HL-60/S4 treated with retinoic acid at 250 ng/mL for 4 days and 3 days (cell line): Measurements from ENCODE around the gene CDAN1.
"Not testable (repeated sequence)": the region's sequence is repeated elsewhere in the genome, so short reads cannot be mapped to it uniquely, and the experiment has no call there.

Source experiments
- in situ Hi-C: fragments of 300-500 bp; cut with MboI; formaldehyde crosslinking; loops from 2 replicates; pipeline ENCODE4 v1.7.0; 2022; ENCODE audit warnings: low sequenced_read_pairs

CDAN1 gene

GRCh38 chr15:42712584-42712983 is 24.3 kb downstream of the CDAN1 start:
- in situ Hi-C loops, result loop anchor here (10.0 kb wide), 1 partner anchor 212 kb away; the partner anchor contains the start of gene TTBK2

DNA sequence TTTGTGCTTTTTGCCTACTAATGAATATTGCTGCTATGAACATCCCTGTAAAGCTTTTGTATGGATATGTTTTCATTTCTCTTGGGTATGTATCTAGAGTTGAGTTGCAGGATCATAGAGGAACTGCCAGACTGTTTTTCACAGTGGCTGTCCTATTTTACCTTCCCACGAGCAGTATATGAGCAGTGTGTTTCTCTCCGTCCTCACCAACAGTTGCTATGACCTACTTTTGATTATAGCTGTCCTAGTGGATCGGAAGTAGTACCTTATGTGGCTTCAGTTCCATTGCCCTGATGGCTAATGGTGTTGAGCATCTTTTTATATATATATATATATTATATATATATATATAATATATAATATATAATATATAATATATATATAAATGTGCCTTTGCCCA is 25.2 kb downstream of the CDAN1 start:
- in situ Hi-C loops, result loop anchor here (10.0 kb wide), 1 partner anchor 213 kb away; the partner anchor contains the start of gene TTBK2

- in situ Hi-C loops, result loop anchor here (10.0 kb wide), 1 partner anchor 214 kb away; the partner anchor contains the start of gene TTBK2
These were observed 26.3 kb downstream of the CDAN1 start for GRCh38 chr15:42710662-42711061.

DNA sequence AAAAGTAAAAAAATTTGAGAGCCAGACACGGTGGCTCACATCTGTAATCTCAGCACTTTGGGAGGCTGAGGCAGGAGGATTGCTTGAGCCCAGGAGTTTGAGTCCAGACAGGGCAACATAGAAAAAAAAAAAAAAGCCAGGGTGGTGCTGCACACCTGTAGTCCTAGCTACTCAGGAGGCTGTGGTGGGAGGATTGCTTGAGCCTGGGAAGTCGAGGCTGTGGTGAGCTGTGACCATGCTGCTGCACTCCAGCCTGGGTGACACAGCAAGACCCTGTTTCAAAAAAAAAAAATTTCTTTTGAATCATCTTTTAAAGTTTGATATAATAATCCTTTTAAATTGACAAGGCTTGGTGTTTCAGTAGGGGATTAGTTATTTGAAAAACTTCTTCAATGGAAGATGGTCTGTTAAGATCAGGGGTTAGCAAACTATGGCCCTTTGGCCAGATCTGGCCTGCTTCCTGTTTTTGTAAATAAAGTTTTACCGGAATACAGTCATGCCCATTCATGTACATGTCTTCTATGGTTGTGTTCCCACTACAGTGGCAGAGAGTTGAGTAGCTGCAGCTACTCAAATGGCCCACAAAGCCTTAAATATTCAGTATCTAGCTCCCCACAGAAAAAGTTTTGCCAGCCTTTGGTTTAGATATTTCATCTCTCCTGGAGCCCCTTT is 28.9 kb downstream of the CDAN1 start:
- in situ Hi-C loops, result no loop called here

GRCh38 chr15:42707068-42707467 is 29.9 kb downstream of the CDAN1 start:
- in situ Hi-C loops, result no loop called here

DNA sequence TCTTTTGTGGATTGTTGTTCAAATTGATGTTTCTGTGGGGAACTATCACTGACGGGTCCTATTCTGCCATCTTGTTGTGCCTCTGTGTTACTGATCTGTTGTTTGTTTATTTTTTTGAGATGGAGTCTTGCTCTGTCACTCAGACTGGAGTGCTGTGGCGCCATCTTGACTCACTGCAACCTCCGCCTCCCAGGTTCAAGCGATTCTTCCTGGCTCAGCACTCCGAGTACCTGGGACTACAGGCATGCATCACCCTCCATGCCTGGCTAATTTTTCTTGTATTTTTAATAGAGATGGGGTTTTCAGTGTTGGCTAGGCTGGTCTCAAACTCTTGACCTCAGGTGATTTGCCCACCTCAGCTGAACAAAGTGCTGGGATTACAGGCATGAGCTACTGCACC is 31.6 kb downstream of the CDAN1 start:
- in situ Hi-C loops, result no loop called here

DNA sequence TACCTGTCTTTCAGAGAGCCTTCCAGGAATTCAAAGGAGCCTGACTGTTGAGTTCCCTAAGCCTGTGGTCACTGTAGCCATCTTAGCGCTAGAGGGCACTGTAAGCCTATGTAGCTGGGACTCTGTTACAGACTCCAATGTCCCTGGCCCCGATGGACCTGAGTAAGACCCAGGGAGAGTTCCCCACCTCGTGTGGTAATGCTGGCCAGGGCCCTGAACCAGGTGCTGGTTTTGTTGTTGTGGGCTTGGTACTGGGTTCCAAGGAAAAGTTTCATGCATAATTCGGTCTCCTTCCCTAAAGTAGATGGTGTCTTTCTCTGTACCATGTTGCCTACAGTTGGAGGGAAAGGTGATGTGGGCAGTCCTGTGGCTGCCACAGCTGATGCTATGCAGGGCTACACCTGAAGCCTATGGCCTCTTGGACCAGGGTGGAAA is 32.4 kb downstream of the CDAN1 start:
- in situ Hi-C loops, result no loop called here

- in situ Hi-C loops, result no loop called here
These were observed 40.3 kb downstream of the CDAN1 start for GRCh38 chr15:42696626-42697025.

DNA sequence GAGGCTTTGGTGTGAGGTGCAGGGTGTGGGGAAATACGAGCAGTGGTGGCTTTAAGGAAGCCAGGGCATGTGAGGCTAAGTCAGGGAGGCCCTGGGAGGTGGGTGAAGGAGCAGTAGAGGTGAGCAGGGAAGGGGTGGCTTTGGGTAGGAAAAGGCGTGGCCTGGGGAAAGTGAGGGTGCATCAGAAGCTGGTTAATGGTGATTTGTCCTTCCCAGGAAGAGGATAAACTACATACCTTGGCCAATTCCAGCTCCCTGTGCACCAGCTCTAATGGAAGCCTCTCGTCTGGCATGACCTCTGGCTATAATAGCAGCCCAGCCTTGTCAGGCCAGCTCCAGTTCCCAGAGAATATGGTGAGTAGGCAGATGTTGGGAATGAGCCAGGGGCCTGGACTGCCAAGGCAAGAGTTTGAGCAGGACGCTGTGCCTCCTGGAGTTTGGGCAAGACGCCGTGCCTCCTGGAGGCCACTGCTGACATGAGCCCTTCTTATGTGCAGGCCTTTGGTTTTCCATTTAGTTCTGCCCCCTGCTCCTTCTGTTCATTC is 41.3 kb downstream of the CDAN1 start:
- in situ Hi-C loops, result no loop called here

GRCh38 chr15:42694398-42694797 is 42.5 kb downstream of the CDAN1 start:
- in situ Hi-C loops, result no loop called here

- in situ Hi-C loops, result no loop called here
These were observed 43.0 kb downstream of the CDAN1 start for GRCh38 chr15:42693942-42694341.

- in situ Hi-C loops, result no loop called here
These were observed 43.4 kb downstream of the CDAN1 start for GRCh38 chr15:42693496-42693895.

DNA sequence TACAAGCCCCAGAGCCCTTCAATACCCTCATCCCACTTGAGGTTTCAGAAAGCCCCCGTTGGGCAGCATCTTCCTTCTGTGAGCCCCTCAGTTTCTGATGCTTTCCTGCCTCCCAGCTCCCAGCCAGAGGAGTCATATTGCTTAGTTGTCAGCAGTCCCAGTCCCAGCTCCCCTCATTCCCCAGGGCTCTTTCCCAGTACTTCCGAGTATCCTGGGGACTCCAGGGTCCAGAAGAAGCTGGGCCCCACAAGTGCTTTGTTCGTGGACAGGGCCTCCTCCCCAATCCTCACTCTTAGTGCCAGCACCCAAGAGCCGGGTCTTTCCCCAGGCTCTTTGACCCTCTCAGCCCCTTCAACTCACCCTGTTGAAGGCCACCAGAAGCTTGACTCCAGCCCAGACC is 43.9 kb downstream of the CDAN1 start:
- in situ Hi-C loops, result no loop called here

- in situ Hi-C loops, result no loop called here
These were observed 44.4 kb downstream of the CDAN1 start for GRCh38 chr15:42692536-42692935.

GRCh38 chr15:42691770-42692169 is 45.2 kb downstream of the CDAN1 start:
- in situ Hi-C loops, result no loop called here

DNA sequence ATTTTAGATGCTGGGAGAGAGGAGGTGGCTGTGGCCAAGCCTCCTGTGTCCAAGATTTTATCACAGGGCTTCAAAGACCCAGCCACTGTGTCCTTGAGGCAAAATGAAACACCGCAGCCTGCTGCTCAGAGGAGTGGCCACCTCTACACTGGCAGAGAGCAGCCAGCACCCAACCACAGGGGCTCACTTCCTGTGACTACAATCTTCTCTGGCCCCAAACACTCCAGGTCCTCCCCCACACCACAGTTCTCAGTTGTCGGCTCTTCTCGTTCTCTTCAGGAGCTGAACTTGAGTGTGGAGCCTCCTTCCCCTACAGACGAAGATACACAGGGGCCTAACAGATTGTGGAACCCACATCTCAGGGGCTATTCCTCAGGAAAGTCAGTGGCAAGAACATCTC is 45.6 kb downstream of the CDAN1 start:
- in situ Hi-C loops, result no loop called here

- in situ Hi-C loops, result no loop called here
These were observed 48.6 kb downstream of the CDAN1 start for GRCh38 chr15:42688301-42688700.

DNA sequence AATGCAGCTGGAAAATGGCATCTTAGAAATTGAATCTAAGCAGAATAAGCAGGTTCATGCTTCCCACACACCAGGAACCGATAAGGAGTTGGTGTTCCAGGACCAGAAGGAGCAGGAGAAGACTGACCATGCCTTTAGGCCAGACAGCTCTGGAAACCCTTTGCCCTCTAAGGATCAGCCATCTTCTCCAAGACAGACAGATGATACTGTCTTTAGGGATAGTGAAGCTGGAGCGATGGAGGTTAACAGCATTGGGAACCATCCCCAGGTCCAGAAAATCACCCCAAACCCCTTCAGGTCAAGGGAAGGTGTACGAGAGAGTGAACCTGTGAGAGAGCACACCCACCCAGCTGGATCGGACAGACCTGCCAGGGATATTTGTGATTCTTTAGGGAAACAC is 49.2 kb downstream of the CDAN1 start:
- in situ Hi-C loops, result no loop called here

DNA sequence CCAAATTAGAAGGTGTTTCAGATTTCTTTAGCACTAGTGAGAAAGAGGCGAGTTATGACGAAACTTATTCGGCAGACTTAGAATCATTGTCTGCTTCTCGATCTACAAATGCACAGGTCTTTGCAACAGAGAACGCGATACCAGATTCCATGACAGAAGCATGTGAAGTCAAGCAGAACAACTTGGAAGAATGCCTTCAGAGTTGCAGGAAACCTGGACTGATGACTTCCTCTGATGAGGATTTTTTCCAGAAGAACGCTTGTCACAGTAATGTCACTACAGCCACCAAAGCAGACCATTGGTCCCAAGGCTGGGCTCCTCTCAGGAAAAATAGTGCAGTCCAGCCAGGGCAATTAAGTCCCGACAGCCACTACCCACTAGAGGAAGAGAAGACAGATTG is 50.6 kb downstream of the CDAN1 start:
- in situ Hi-C loops, result no loop called here

DNA sequence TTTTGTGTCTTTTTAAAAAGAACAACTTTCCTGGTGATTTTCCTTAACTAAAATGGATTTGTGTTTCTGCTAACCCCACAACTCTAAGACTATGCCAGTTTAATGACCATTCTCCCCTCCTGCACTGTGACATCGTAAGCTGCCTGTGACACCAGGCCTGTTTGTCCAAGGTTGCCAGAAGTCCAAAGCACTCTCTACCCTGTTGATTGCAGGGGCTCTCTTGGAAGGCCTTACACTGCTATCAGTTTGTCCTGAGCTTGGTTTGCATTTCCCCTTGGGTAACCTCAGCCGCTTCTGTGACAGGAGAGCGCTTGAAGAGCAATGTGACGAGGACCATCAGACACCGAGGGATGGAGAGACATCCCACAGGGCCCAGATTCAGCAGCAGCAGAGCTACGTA is 55.8 kb downstream of the CDAN1 start:
- in situ Hi-C loops, result no loop called here

GRCh38 chr15:42680142-42680482 is 56.8 kb downstream of the CDAN1 start:
- in situ Hi-C loops, result not testable (repeated sequence)

DNA sequence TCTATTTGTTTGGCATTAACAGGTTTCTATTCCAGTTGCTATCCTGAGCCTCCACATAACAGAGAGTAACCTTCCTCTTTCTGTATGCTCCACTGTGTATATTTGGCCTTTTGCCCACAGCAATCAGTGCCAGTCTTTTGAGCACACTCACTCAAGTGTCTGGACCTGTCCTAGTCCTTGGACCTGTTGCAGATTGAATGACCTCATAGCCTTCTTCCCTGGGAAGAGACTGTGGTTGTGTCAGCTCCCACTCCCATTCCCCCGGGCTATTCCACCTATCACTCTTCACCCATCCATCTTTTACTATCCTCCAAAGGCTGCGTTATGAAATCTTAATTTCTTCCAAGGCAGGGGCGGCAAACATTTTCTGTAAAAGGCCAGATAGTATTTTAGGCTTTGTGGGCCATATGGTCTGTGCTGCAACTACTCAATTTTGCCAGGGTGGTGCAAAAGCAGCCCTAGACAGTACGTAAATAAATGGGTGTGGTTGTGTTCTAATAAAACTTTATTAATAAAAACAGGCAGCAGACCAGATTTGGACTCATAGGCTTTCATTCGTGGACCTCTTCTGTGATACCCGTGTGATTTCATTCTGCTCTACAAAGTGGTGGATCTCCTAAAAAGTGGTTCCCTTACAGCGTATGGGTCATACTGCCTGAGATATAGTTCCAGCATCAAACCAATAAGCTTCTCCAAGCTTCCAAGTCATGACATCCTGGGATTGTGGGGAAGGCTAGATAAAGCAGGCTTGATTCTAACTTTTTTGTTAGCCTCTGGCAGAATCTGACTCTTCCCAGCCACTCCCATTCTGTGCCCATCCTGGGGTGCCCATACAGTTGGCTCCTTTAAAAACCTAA is 57.4 kb downstream of the CDAN1 start:
- in situ Hi-C loops, result no loop called here
